ENCODE data around the gene SLC8A1.

SLC8A1 gene

GRCh38 chr2:40128796-40129195 is 323.1 kb downstream of the SLC8A1 start:
- no peak for DNase-seq

- DNase-seq: no peak
Observed at GRCh38 chr2:40127890-40128557, 323.9 kb downstream of the SLC8A1 start.

- no peak for DNase-seq
Observed at GRCh38 chr2:40127146-40127545, 324.7 kb downstream of the SLC8A1 start.

- no peak for DNase-seq
Observed at GRCh38 chr2:40126006-40126405, 325.9 kb downstream of the SLC8A1 start.

GRCh38 chr2:40123746-40124145 is 328.1 kb downstream of the SLC8A1 start:
- DNase-seq: no peak

GRCh38 chr2:40123326-40123725 is 328.6 kb downstream of the SLC8A1 start:
- DNase-seq: no peak

- DNase-seq: no peak
Observed at GRCh38 chr2:40120957-40121356, 330.9 kb downstream of the SLC8A1 start.

GRCh38 chr2:40120026-40120425 is 331.9 kb downstream of the SLC8A1 start:
- no peak for DNase-seq

- DNase-seq: no peak
Observed at GRCh38 chr2:40118622-40119021, 333.3 kb downstream of the SLC8A1 start.

GRCh38 chr2:40115894-40116293 is 336.0 kb downstream of the SLC8A1 start:
- DNase-seq: no peak

GRCh38 chr2:40115348-40115747 is 336.5 kb downstream of the SLC8A1 start:
- no peak for DNase-seq

GRCh38 chr2:40113997-40114396 is 337.9 kb downstream of the SLC8A1 start:
- no peak for DNase-seq

- DNase-seq: no peak
Observed at GRCh38 chr2:40113272-40113968, 338.5 kb downstream of the SLC8A1 start.

GRCh38 chr2:40109381-40109780 is 342.5 kb downstream of the SLC8A1 start:
- DNase-seq: no peak

GRCh38 chr2:40108851-40109250 is 343.0 kb downstream of the SLC8A1 start:
- DNase-seq: no peak

- DNase-seq: no peak
Observed at GRCh38 chr2:40106061-40106460, 345.8 kb downstream of the SLC8A1 start.

GRCh38 chr2:40105593-40105992 is 346.3 kb downstream of the SLC8A1 start:
- DNase-seq: no peak

- no peak for DNase-seq
Observed at GRCh38 chr2:40103590-40103989, 348.3 kb downstream of the SLC8A1 start.

- DNase-seq: no peak
Observed at GRCh38 chr2:40103163-40103562, 348.7 kb downstream of the SLC8A1 start.

GRCh38 chr2:40102447-40102846 is 349.4 kb downstream of the SLC8A1 start:
- no peak for DNase-seq

GRCh38 chr2:40101131-40101575 is 350.7 kb downstream of the SLC8A1 start:
- DNase-seq: no peak

- DNase-seq: no peak
Observed at GRCh38 chr2:40100676-40101075, 351.2 kb downstream of the SLC8A1 start.

- no peak for DNase-seq
Observed at GRCh38 chr2:40098786-40099470, 353.0 kb downstream of the SLC8A1 start.
